Thyroid gland (tissue), 4 donors: ENCODE results near the gene STARD3NL. TPM values are rescaled to one million over a fixed set of nuclear protein-coding genes. Genes with fewer than 3 reads are reported as not detected.

ENCODE experiments used
- DNase-seq, 2 donors: peaks; one replicate each; pipeline ENCODE4 v3.0.0-alpha.2; 2019
- H3K27ac ChIP-seq, 3 donors: fragments of 200-600 bp; sonication (generic); 1 replicate in 2 of 3; 2 replicates in 1 of 3; pipeline ENCODE4 v1.5.1; 2016 to 2019; ENCODE audit warnings: mild to moderate bottlenecking in 1 of 3, moderate library complexity in 1 of 3
- H3K27me3 ChIP-seq: fragments of 200-600 bp; sonication (generic); one replicate; pipeline ENCODE4 v1.5.1; 2019
- H3K36me3 ChIP-seq, 2 donors: fragments of 200-600 bp; sonication (generic); one replicate each; pipeline ENCODE4 v1.5.1; 2016 to 2019
- H3K4me1 ChIP-seq, 2 donors: fragments of 200-600 bp; sonication (generic); one replicate each; pipeline ENCODE4 v1.5.1; 2017 to 2019
- H3K4me3 ChIP-seq, 3 donors: fragments of 200-600 bp; sonication (generic); replicated peaks in 1 of 3; 1 replicate in 2 of 3; 2 replicates in 1 of 3; pipeline ENCODE4 v1.5.1; 2016; ENCODE audit warnings: mild to moderate bottlenecking in 1 of 3
- H3K9me3 ChIP-seq: fragments of 200-600 bp; sonication (generic); one replicate; pipeline ENCODE4 v1.5.1; 2017
- CTCF ChIP-seq, 6 experiments: fragments of 200-600 bp in 3 of 6; fragments of 450-650 bp in 3 of 6; sonication (generic) in 3 of 6; IDR thresholded peaks; one replicate each; pipeline ENCODE4 v1.5.1; 2016 to 2019; ENCODE audit warnings: antibody characterized with exemption in 6 of 6, mild to moderate bottlenecking in 2 of 6, inconsistent platforms in 1 of 6, moderate library complexity in 1 of 6
- POLR2A ChIP-seq, 2 donors: fragments of 450-650 bp; IDR thresholded peaks; one replicate each; pipeline ENCODE4 v1.6.1; 2017; ENCODE audit warnings: antibody characterized with exemption in 2 of 2, mild to moderate bottlenecking in 2 of 2, moderate library complexity in 1 of 2
- WGBS, 2 donors: methylation state at CpG; one replicate each; pipeline ENCODE4 v1.1.5; 2017; 5-methylcytosine and 5-hydroxymethylcytosine counted together
- intact Hi-C: fragments of 100-400 bp; cut with DNase I; formaldehyde crosslinking; loops from one replicate; pipeline ENCODE4 v1.15.1; 2023
- total RNA-seq, 4 donors: library from RNA; depleted of rRNA; stranded (reverse); fragments of >200 nt; gene quantifications; one replicate each; pipeline ENCODE4 v1.2.3, GENCODE V29; 2016

Gene STARD3NL
- total RNA-seq, 4 donors from 2014 or later: 53.1 to 77.4 (median 62.0) TPM

- 92 to 94% methylated on average over 1 of the region's 1 CpG for WGBS, 2 donors
- intact Hi-C loops: no loop called here
- Histone ChIP-seq H3K27ac (no peak overlapping the region), H3K27me3 (no peaks in the 10 kb centered on the region), H3K4me1 (peaks cover 9 to 11% of the 10 kb centered on the region in 2 donors), H3K36me3 (peaks cover 0 to 8% of the 10 kb centered on the region in 2 donors), H3K9me3 (no peaks in the 10 kb centered on the region), H3K4me3 (no peak overlapping the region)
- DNase-seq: no peak
- TF ChIP-seq CTCF (IDR thresholded peaks at IDR 0.05): no peak
- TF ChIP-seq POLR2A (IDR thresholded peaks at IDR 0.05): no peak
Observed at GRCh38 chr7:38207843-38208242, 29.8 kb downstream of the STARD3NL start.

DNA sequence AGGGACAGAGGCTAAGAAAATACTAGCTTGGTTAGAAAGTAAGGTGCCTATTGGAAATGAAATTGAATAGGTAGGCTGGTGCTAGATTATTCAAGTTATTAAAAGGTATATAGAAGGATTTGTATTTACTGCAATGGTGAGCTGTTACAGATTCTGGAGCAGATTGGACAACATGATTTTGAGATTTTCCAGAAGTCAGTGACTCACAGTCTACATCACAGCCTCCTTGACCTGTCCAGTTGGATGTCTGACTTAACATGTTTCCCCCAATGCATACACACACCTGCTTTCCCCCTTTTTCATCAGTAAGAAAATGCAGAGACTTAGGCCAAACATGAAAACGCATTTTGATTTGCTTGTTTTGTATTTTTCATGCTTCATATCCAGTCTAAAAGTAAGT lies 33.4 kb downstream of the STARD3NL start:
- DNase-seq: no peak
- H3K36me3 ChIP-seq: peaks cover 0 to 8% of the 10 kb centered on the region in 2 donors
- H3K9me3 ChIP-seq: no peaks in the 10 kb centered on the region
- no peak overlapping the region for H3K4me3 ChIP-seq
- WGBS, 2 donors: 89 to 93% methylated on average over 1 of the region's 1 CpG
- intact Hi-C loops: loop anchor here (10.0 kb wide), 1 partner anchor 103 kb away; no protein-coding TSS in a partner anchor
- TF ChIP-seq CTCF (IDR thresholded peaks at IDR 0.05) (no peak), POLR2A (IDR thresholded peaks at IDR 0.05) (no peak)
- H3K27me3 ChIP-seq: no peaks in the 10 kb centered on the region
- H3K4me1 ChIP-seq: peaks cover 11 to 15% of the 10 kb centered on the region in 2 donors
- peak overlapping the region in 1 of 3 donors; percentile 20 for H3K27ac ChIP-seq

DNA sequence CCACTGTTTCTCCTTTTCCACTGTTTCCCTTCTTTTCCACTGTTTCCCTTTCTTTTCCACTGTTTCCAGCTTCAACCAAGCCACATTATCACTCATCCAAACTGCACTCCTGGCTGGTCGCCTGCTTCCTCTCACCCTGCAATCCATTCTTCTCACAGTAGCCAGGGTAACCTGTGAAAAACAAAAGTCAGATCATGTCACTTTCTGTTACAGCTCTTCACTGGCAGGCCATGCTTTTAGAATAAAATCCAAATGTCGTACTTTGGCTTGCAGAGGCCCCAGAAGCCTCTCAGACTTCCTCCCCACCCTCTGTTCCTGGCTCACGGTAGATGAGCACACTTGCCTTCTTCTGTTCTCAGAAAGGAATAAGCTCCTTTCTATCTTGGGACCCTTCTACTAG lies 33.9 kb downstream of the STARD3NL start:
- no peak overlapping the region for H3K4me3 ChIP-seq
- peak overlapping the region in 2 of 3 donors; percentile 11 to 20 for H3K27ac ChIP-seq
- no peaks in the 10 kb centered on the region for H3K27me3 ChIP-seq
- WGBS, 2 donors: 26 to 28% methylated on average over 3 of the region's 3 CpGs
- intact Hi-C loops: loop anchor here (10.0 kb wide), 1 partner anchor 103 kb away; no protein-coding TSS in a partner anchor
- DNase-seq: peak; percentile 57
- TF ChIP-seq CTCF (IDR thresholded peaks at IDR 0.05) (no peak), POLR2A (IDR thresholded peaks at IDR 0.05) (no peak)
- peaks cover 1 to 8% of the 10 kb centered on the region in 2 donors for H3K36me3 ChIP-seq
- H3K4me1 ChIP-seq: peaks cover 11 to 15% of the 10 kb centered on the region in 2 donors
- H3K9me3 ChIP-seq: no peaks in the 10 kb centered on the region

DNA sequence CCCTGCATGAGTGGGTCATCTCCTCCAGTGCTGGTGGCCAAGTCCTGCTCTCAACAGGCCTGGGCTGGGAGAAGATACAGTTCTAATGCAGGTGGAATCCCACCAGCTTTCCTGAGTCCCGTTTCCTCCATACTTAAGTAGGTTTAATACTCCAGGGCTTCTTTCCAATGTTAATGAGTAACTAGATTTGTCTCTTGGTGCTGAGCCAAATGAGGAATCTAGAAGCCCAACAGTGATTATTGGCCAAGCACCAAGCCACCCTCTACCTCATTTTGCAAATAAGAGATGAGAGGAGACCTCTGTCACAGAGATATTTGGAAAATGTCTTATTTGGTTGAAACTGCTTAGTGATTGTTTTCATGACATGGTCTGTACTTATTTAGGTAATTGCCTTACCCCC lies 37.1 kb downstream of the STARD3NL start:
- WGBS, 2 donors: 56 to 86% methylated on average over 1 of the region's 1 CpG
- H3K4me3 ChIP-seq: no peak overlapping the region
- DNase-seq: no peak
- peaks cover 10 to 24% of the 10 kb centered on the region in 2 donors for H3K36me3 ChIP-seq
- no peaks in the 10 kb centered on the region for H3K27me3 ChIP-seq
- intact Hi-C loops: loop anchor here (5.0 to 10.0 kb wide), 2 partner anchors 100 to 313 kb away; no protein-coding TSS in a partner anchor
- no peak overlapping the region for H3K27ac ChIP-seq
- no peaks in the 10 kb centered on the region for H3K9me3 ChIP-seq
- H3K4me1 ChIP-seq: peaks cover 11 to 15% of the 10 kb centered on the region in 2 donors
- TF ChIP-seq POLR2A (IDR thresholded peaks at IDR 0.05) (no peak), CTCF (IDR thresholded peaks at IDR 0.05) (no peak)

DNA sequence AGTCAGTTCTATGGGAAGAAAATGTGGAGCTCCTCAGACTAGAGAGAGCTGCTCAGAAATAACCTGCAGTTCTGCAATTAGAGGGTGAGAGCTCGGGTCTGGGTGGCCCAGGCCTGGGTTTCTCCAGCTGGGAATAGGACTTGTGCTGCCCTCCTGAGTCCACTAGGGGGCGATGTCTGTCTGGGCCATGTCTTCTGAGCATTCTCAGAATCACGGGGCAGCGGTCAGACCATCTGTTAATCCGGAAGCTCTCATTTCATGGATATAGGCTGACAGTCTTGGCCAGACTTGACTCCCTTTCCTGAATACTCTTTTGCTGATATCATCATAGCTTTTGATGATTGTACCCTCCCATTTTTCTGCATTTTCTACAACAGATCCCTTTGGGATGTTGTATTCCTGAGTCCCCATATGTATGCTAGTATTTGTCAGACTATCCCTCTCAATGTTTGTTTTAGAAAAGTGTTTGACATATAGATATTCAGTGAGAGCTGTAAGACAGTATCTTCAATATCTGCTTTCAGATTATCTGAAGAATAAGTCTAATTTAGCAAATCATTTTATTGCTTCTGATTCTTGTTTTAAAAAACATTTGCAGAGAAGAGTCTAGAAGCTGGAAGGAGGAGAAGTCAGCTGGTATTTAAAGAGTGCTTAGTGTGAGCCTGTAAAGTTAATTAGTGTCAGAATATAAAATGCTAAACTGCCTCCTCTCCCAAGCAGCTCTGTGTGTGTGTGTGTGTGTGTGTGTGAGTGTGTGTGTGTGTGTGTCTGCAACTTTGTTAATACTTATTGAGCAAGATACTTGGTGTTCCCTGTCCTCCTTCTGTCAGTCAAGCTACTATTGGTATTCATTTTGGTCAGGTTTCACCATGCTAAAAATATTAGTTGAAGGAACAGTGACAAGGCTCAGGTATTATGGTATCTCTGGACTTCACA lies 38.0 kb downstream of the STARD3NL start:
- Histone ChIP-seq H3K9me3 (no peaks in the 10 kb centered on the region), H3K4me1 (peaks cover 11 to 15% of the 10 kb centered on the region in 2 donors), H3K36me3 (peaks cover 11 to 31% of the 10 kb centered on the region in 2 donors), H3K4me3 (no peak overlapping the region), H3K27ac (no peak overlapping the region), H3K27me3 (no peaks in the 10 kb centered on the region)
- DNase-seq: peak; percentile 76 to 83
- no peak for TF ChIP-seq POLR2A (IDR thresholded peaks at IDR 0.05)
- peak; percentile 73 to 96 (median 90) for TF ChIP-seq CTCF (IDR thresholded peaks at IDR 0.05)
- 16 to 18% methylated on average over 4 to 5 of the region's 5 CpGs for WGBS, 2 donors
- intact Hi-C loops: loop anchor here (5.0 to 10.0 kb wide), 2 partner anchors 99 to 314 kb away; no protein-coding TSS in a partner anchor
